Neural cell (in vitro differentiated cells): ENCODE data around the gene TRIM45. TPM values are rescaled to one million over a fixed set of nuclear protein-coding genes. Genes with fewer than 3 reads are reported as not detected.

Experiments used
- H2AFZ ChIP-seq: fragments of 200-600, 300-800 bp; sonication (generic), shearing (Covaris generic); 2 replicates; pipeline ENCODE4 v1.6.0; 2014; ENCODE audit warnings: low read depth, mild to moderate bottlenecking, antibody characterized with exemption, low read length, moderate library complexity
- H3F3A ChIP-seq: fragments of 200-600 bp; shearing (Covaris generic); 2 replicates; pipeline ENCODE4 v1.6.1; 2016; ENCODE audit warnings: mild to moderate bottlenecking, moderate library complexity, mixed read lengths, antibody characterized with exemption, low read length; ENCODE audit not compliant: insufficient read depth, poor library complexity, severe bottlenecking
- H3K27ac ChIP-seq: fragments of 200-600, 300-800 bp; sonication (generic), shearing (Covaris generic); 2 replicates; pipeline ENCODE4 v1.5.1; 2014; ENCODE audit warnings: mild to moderate bottlenecking, low read length, moderate library complexity
- H3K27me3 ChIP-seq: fragments of 300-800, 200-600 bp; sonication (generic), shearing (Covaris generic); 2 replicates; pipeline ENCODE4 v1.6.0; 2014; ENCODE audit warnings: mild to moderate bottlenecking, low read depth, low read length, moderate library complexity; ENCODE audit not compliant: insufficient read depth
- H3K36me3 ChIP-seq: fragments of 300-800, 200-600 bp; sonication (generic), shearing (Covaris generic); 2 replicates; pipeline ENCODE4 v1.5.1; 2014; ENCODE audit warnings: mild to moderate bottlenecking, antibody characterized with exemption, low read length, moderate library complexity; ENCODE audit not compliant: insufficient read depth
- H3K4me2 ChIP-seq: fragments of 300-800, 200-600 bp; sonication (generic), shearing (Covaris generic); 2 replicates; pipeline ENCODE4 v1.6.0; 2014; ENCODE audit warnings: mild to moderate bottlenecking, low read length
- H3K4me3 ChIP-seq: fragments of 300-800, 200-600 bp; sonication (generic), shearing (Covaris generic); 2 replicates; pipeline ENCODE4 v1.5.1; 2014; ENCODE audit warnings: mild to moderate bottlenecking, low read length, moderate library complexity
- H3K79me2 ChIP-seq: fragments of 200-600 bp; shearing (Covaris generic); replicated peaks from 2 replicates; pipeline ENCODE4 v1.6.0; 2014; ENCODE audit warnings: mild to moderate bottlenecking, low read length, moderate library complexity; ENCODE audit not compliant: insufficient read depth
- H3K9ac ChIP-seq: fragments of 300-800, 200-600 bp; sonication (generic), shearing (Covaris generic); 2 replicates; pipeline ENCODE4 v1.6.1; 2016; ENCODE audit warnings: mild to moderate bottlenecking, low read length, mixed read lengths
- H3K9me2 ChIP-seq: fragments of 200-600 bp; shearing (Covaris generic); 2 replicates; pipeline ENCODE4 v1.6.1; 2016; ENCODE audit warnings: mild to moderate bottlenecking, low read length, mixed read lengths; ENCODE audit not compliant: insufficient read depth
- H3K9me3 ChIP-seq: fragments of 200-600, 300-800 bp; sonication (generic), shearing (Covaris generic); 2 replicates; pipeline ENCODE4 v1.6.1; 2016; ENCODE audit warnings: mild to moderate bottlenecking, mixed run types, low read length, moderate library complexity, mixed read lengths
- H4K20me1 ChIP-seq: fragments of 200-600 bp; shearing (Covaris generic); 2 replicates; pipeline ENCODE4 v1.6.1; 2016; ENCODE audit warnings: mild to moderate bottlenecking, mixed run types; ENCODE audit not compliant: insufficient read depth
- CTCF ChIP-seq: fragments of 450-650 bp; IDR thresholded peaks from 2 replicates; pipeline ENCODE4 v1.5.1; 2014; ENCODE audit warnings: antibody characterized with exemption, mild to moderate bottlenecking, moderate library complexity; ENCODE audit not compliant: poor library complexity, severe bottlenecking
- EP300 ChIP-seq: fragments of 450-650 bp; conservative IDR thresholded peaks from 2 replicates; pipeline ENCODE4 v1.6.1; 2014; ENCODE audit warnings: antibody characterized with exemption, mild to moderate bottlenecking, moderate library complexity; ENCODE audit not compliant: poor library complexity, severe bottlenecking
- EZH2 ChIP-seq: fragments of 200-600, 300-800 bp; shearing (Covaris generic), sonication (generic); IDR thresholded peaks from 2 replicates; pipeline ENCODE4 v1.6.1; 2014; ENCODE audit warnings: antibody characterized with exemption, low read length, borderline replicate concordance, mild to moderate bottlenecking; ENCODE audit not compliant: insufficient read depth, poor library complexity, severe bottlenecking
- MXI1 ChIP-seq: fragments of 450-650 bp; conservative IDR thresholded peaks from 2 replicates; pipeline ENCODE4 v1.6.1; 2014; ENCODE audit warnings: antibody characterized with exemption, mild to moderate bottlenecking; ENCODE audit not compliant: poor library complexity, severe bottlenecking
- POLR2AphosphoS5 ChIP-seq: IDR thresholded peaks from 2 replicates; pipeline ENCODE4 v1.6.1; 2012
- RAD21 ChIP-seq: fragments of 450-650 bp; conservative IDR thresholded peaks from 2 replicates; pipeline ENCODE4 v1.6.1; 2014; ENCODE audit warnings: antibody characterized with exemption, mild to moderate bottlenecking, moderate library complexity
- REST ChIP-seq: IDR thresholded peaks from 2 replicates; pipeline ENCODE4 v1.6.1; 2012; ENCODE audit warnings: borderline replicate concordance
- SMC3 ChIP-seq: fragments of 450-650 bp; conservative IDR thresholded peaks from 2 replicates; pipeline ENCODE4 v1.6.1; 2014; ENCODE audit warnings: antibody characterized with exemption, mild to moderate bottlenecking, moderate library complexity; ENCODE audit not compliant: poor library complexity
- TAF1 ChIP-seq: IDR thresholded peaks from 2 replicates; pipeline ENCODE4 v1.6.1; 2012; ENCODE audit warnings: low read depth
- polyA plus RNA-seq: library from polyadenylated mRNA; depleted of rRNA; stranded (reverse); fragments of >200 nt; gene quantifications from 2 replicates; pipeline ENCODE4 v1.2.3, GENCODE V29; 2014

TRIM45 gene
- polyA plus RNA-seq, 1 donor from 2014 or later, result 4.9 TPM

- no peaks in the 10 kb centered on the region for H4K20me1 ChIP-seq
- H3K9ac ChIP-seq, result no peak overlapping the region
- no peak overlapping the region for H3K4me2 ChIP-seq
- no peaks in the 10 kb centered on the region for H3K79me2 ChIP-seq
- H3K27ac ChIP-seq, result no peak overlapping the region
- no peaks in the 10 kb centered on the region for H3K9me3 ChIP-seq
- TF ChIP-seq TAF1, result no peak
- TF ChIP-seq RAD21, result no peak
- TF ChIP-seq REST, result no peak
- no peak for TF ChIP-seq SMC3
- no peak for TF ChIP-seq POLR2AphosphoS5
- TF ChIP-seq EZH2, result no peak
- TF ChIP-seq MXI1, result no peak
- TF ChIP-seq CTCF, result no peak
- no peak for TF ChIP-seq EP300
- no peaks in the 10 kb centered on the region for H3K9me2 ChIP-seq
- no peaks in the 10 kb centered on the region for H3K36me3 ChIP-seq
- H2AFZ ChIP-seq, result no peak overlapping the region
- no peaks in the 10 kb centered on the region for H3F3A ChIP-seq
- H3K27me3 ChIP-seq, result no peaks in the 10 kb centered on the region
- H3K4me3 ChIP-seq, result no peak overlapping the region
Observed at GRCh38 chr1:117136749-117137148, 15.2 kb upstream of the TRIM45 start.

GRCh38 chr1:117135329-117135728 is 13.8 kb upstream of the TRIM45 start:
- no peak overlapping the region for H3K9ac ChIP-seq
- no peaks in the 10 kb centered on the region for H3K36me3 ChIP-seq
- no peaks in the 10 kb centered on the region for H3K27me3 ChIP-seq
- H3K9me2 ChIP-seq, result no peaks in the 10 kb centered on the region
- no peak overlapping the region for H3K4me2 ChIP-seq
- no peak overlapping the region for H2AFZ ChIP-seq
- no peaks in the 10 kb centered on the region for H3K79me2 ChIP-seq
- no peaks in the 10 kb centered on the region for H3F3A ChIP-seq
- no peak overlapping the region for H3K4me3 ChIP-seq
- H4K20me1 ChIP-seq, result no peaks in the 10 kb centered on the region
- H3K27ac ChIP-seq, result no peak overlapping the region
- TF ChIP-seq TAF1, result no peak
- H3K9me3 ChIP-seq, result no peaks in the 10 kb centered on the region

- TF ChIP-seq SMC3 (no peak), EP300 (no peak)
Observed at GRCh38 chr1:117130526-117130925, 9.0 kb upstream of the TRIM45 start.

More at GRCh38 chr1:117130526-117130925, 9.0 kb upstream of the TRIM45 start:
- no peak overlapping the region for H3K4me3 ChIP-seq
- H4K20me1 ChIP-seq, result no peaks in the 10 kb centered on the region
- no peaks in the 10 kb centered on the region for H3K36me3 ChIP-seq
- H3K9me3 ChIP-seq, result no peaks in the 10 kb centered on the region
- no peaks in the 10 kb centered on the region for H3K27me3 ChIP-seq
- no peaks in the 10 kb centered on the region for H3F3A ChIP-seq
- H3K9ac ChIP-seq, result no peak overlapping the region
- no peaks in the 10 kb centered on the region for H3K9me2 ChIP-seq
- no peaks in the 10 kb centered on the region for H3K79me2 ChIP-seq
- no peak overlapping the region for H3K4me2 ChIP-seq
- H2AFZ ChIP-seq, result no peak overlapping the region
- H3K27ac ChIP-seq, result no peak overlapping the region
